Lung microvascular endothelial cell (primary cell): Measurements from ENCODE around the gene LRRC39. TPM values are rescaled to one million over a fixed set of nuclear protein-coding genes. Genes with fewer than 3 reads are reported as not detected.
"Not testable (repeated sequence)": the region's sequence is repeated elsewhere in the genome, so short reads cannot be mapped to it uniquely, and the experiment has no call there.

Experiments
- DNase-seq, 2 donors: peaks; one replicate each; pipeline versions ENCODE4 v3.0.0 to v3.0.0-alpha.2; 2010; ENCODE audit warnings: low read depth in 2 of 2
- total RNA-seq: library from RNA; depleted of rRNA; stranded (reverse); fragments of >200 nt; gene quantifications from 2 replicates; pipeline ENCODE4 v1.2.1, GENCODE V29; 2014

The LRRC39 gene
- under 0.01 and 0.20 TPM in 2 replicates for total RNA-seq

DNA sequence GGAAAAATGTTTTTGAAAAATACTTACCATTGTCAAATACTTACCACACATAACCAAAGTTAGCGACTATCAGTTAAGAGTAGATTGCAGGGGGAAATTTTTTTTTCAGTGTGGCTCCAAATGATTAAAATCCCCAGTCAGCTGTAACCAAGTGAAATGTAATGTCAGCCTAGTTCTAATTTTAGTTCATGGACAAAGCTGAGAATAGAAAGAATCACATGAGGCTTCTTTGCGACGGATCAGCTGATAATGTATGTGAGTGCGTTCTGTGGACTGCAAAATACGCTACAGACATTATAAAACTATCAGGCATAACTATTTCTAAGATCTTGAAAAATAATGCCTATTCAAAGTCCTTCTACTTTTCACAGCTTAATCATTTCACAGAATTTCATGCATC is at the start of gene LRRC39:
Gene LRRC39 (minus strand): TSS at position 166 of the 400 bp plus-strand sequence. CDS start 9,740 bp downstream, outside the sequence.
- DNase-seq: no peak

- no peak for DNase-seq
Measured at GRCh38 chr1:100222428-100222827, 44.4 kb upstream of the LRRC39 start.

DNA sequence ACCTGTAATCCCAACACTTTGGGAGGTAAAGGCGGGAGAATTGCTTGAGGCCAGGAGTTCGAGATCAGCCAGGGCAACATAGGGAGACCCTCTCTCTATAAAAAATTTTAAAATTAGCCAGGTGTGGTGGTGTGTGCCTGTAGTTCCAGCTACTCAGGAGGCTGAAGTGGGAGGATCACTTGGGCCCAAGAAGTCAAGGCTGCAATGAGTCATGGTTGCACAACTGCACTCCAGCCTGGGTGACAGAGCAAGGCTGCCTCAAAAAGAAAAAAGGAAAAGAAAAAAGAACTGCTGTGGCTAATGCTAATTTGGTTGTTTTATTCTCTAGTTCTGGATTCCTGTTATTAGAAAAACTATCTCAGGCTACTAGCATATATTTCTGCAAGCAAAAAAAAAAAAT is 41.8 kb upstream of the LRRC39 start:
- no peak for DNase-seq

DNA sequence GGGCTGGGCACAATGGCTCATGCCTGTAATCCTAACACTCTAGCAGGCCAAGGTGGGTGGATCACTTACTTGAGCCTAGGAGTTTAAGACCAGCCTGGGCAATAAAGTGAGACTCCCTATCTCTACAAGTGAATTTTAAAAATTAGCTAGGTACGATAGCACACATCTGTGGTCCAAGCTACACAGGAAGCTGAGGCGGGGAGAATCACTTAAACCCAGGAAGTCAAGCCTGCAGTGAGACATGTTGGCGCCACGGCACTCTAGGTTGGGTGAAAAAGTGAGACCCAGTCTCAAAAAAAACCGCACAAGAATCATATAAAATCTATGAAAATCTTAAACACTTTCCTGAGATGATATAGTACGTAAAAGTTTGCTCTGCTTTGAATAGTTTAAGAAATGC is 41.4 kb upstream of the LRRC39 start:
- no peak for DNase-seq

DNA sequence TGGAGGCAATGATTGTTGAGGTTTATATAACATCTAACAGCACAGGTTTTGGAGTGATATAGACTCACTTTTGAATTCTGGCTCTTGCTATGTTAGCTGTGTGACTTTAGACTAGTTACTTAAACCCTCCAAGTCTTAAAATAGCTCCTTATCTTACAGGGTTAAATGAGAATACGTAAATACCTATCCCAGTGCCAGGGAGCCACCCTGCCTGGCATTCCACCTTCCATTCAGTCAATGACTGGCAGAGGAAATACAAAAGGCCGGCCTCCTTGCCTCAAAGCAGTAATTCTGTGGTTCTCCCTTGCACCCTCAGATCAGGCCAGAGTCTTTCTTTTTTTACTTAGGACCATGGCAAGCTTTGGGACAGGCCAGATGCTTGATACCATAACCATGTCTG is 39.8 kb upstream of the LRRC39 start:
- no peak for DNase-seq

DNA sequence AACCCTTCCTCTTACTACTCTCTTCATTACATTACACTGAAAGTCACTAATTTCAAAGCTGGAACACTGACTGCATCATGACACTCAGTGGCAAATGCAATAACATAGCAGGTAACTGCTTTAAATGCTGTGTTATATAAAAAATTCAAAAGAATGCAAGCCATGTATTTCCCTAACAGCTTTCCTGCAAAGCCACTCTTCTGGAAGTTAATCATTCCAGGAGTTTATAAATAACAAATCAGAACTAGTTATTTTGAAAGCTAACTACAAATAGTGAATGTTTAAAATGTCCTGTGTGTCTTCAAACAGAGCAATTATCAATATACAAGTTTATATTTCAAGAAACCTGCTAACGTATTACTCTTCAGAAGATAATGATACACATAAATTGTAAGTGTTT is 37.0 kb upstream of the LRRC39 start:
- no peak for DNase-seq

GRCh38 chr1:100213141-100213540 is 35.1 kb upstream of the LRRC39 start:
- DNase-seq: no peak

GRCh38 chr1:100206301-100206700 is 28.2 kb upstream of the LRRC39 start:
- no peak for DNase-seq

GRCh38 chr1:100205593-100205992 is 27.5 kb upstream of the LRRC39 start:
- DNase-seq: not testable (repeated sequence)

DNA sequence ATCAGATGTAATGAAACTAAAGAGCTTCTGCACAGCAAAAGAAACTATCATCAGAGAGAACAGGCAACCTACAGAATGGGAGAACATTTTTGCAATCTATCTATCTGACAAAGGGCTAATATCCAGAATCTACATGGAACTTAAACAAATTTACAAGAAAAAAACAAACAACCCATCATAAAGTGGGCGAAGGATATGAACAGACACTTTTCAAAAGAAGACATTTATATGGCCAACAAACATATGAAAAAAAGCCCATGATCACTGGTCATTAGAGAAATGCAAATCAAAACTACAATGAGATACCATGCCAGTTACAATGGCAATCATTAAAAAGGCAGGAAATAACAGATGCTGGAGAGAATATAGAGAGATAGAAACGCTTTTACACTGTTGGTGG is 27.0 kb upstream of the LRRC39 start:
- not testable (repeated sequence) for DNase-seq

DNA sequence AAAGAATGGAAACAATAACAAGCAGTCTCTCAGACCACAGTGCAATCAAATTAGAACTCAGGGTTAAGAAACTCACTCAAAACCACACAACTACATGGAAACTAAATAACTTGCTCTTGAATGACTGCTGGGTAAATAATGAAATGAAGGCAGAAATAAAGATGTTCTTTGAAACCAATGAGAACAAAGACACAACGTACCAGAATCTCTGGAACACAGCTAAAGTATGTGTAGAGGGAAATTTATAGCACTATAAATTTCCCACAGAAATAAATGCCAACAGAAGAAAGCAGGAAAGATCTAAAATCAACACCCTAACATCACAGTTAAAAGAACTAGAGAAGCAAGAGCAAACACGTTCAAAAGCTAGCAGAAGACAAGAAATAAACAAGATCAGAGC is 24.6 kb upstream of the LRRC39 start:
- not testable (repeated sequence) for DNase-seq

DNA sequence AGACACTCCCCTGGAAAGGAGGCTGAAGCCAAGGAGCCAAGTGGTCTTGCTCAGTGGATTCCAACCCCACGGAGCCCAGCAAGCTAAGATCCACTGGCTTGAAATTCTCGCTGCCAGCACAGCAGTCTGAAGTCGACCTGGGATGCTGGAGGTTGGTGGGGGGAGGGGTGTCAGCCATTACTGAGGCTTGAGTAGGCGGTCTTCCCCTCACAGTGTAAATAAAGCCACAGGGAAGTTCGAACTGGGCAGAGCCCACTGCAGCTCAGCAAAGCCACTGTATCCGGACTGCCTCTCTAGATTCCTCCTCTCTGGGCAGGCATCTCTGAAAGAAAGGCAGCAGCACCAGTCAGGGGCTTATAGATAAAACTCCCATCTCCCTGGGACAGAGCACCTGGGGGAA is 22.0 kb upstream of the LRRC39 start:
- not testable (repeated sequence) for DNase-seq

GRCh38 chr1:100198596-100198995 is 20.5 kb upstream of the LRRC39 start:
- DNase-seq: no peak

DNA sequence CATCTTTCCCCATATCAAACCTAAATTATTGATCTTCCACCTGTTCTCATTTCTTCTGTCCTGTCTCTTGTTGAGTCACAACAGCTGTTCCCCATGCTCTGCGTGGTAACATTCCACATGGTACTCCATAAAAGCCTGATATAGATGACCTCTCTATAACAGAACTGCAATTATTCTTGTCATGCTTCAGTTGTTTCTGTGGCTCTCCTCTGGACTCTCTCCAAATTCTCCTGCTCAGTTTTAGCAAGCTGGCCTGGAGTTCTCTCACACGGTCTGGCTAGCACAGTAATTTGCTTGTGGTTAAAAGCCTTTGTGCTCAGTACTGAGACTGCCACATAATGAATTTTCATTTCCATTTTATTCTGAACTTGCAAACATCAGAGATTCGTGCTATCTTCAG is 10.6 kb upstream of the LRRC39 start:
- no peak for DNase-seq

- DNase-seq: peak in 1 of 2 donors; percentile 2
Measured at GRCh38 chr1:100187912-100188311, 9.9 kb upstream of the LRRC39 start.

DNA sequence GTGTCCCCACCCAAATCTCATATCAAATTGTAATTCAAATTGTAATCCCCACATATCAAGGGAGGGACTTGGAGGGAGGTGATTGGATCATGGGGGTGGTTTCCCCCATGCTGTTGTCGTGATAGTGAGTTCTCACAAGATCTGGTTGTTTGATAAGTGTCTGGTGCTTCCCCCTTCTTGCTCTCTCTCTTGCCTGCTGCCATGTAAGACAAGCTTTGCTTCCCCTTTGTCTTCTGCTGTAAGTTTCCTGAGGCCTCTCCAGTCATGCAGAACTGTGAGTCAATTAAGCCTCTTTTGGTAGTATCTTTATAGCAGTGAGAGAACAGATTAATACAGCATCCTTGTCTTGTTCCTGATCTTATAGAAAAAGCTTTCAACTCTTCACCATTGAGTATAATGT is 6.5 kb upstream of the LRRC39 start:
- DNase-seq: no peak

DNA sequence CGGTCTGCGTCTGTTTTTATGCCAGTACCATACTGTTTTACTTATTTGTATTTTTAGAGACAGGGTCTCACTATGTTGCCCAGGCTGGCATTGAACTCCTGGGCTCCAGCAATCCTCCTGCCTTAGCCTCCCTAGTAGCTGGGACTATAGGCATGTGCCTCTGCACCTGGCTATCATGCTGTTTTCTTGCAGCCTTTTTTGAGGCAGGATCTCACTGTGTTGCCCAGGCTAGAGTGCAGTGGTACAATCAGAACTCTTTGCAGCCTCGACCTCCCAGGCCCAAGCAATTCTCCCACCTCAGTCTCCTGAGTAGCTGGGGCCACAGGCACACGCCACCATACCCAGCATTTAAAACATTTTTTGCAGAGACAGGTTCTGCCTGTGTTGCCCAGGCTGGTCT is 5.3 kb upstream of the LRRC39 start:
- no peak for DNase-seq

GRCh38 chr1:100177295-100178041 is 588 bp downstream of the LRRC39 start:
- no peak for DNase-seq

GRCh38 chr1:100168051-100168450 is 10.0 kb downstream of the LRRC39 start:
- no peak for DNase-seq

- DNase-seq: no peak
Measured at GRCh38 chr1:100164702-100165101, 13.4 kb downstream of the LRRC39 start.

- DNase-seq: no peak
Measured at GRCh38 chr1:100164216-100164615, 13.8 kb downstream of the LRRC39 start.

DNA sequence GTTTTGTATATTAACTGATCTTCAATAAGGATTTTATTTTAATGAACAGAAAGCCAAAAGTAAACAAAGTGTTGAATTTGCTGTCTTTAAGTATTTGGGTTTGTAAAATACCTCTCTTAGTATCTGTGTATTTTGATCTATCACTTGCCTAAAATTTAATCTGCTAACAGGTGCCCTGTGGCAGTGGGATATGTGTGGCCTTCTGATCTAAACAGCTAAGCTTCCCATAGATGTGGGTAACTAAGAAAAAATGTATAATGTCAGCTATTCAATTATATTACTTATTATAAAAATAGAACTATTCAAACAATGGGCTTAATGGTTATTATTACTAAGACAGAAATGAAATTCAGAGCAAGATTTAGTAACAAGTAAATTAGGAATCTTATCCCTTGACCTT is 15.2 kb downstream of the LRRC39 start:
- no peak for DNase-seq

GRCh38 chr1:100152271-100152670 is 25.8 kb downstream of the LRRC39 start:
- no peak for DNase-seq

GRCh38 chr1:100151679-100152078 is 26.4 kb downstream of the LRRC39 start:
- DNase-seq: no peak
